Astrocyte of the spinal cord (primary cell): ENCODE results near the gene CNNM2.
"Not testable (repeated sequence)": the region's sequence is repeated elsewhere in the genome, so short reads cannot be mapped to it uniquely, and the experiment has no call there.

Source experiments
- DNase-seq: peaks from one replicate; pipeline ENCODE4 v3.0.0; 2011; ENCODE audit warnings: low read depth, low spot score
- H3K4me3 ChIP-seq: 2 replicates; pipeline ENCODE4 v1.5.1; 2011; ENCODE audit warnings: low read depth, mild to moderate bottlenecking, low read length, moderate library complexity
- CTCF ChIP-seq: IDR thresholded peaks from 2 replicates; pipeline ENCODE4 v1.5.1; 2012; ENCODE audit warnings: low read depth, mild to moderate bottlenecking, low read length, inconsistent platforms
- in situ Hi-C: cut with HindIII; loops from 2 replicates; pipeline ENCODE4 v1.10.0; 2017; ENCODE audit warnings: low sequenced_read_pairs

The CNNM2 gene

GRCh38 chr10:103123282-103124024 is 205.4 kb downstream of the CNNM2 start:
- in situ Hi-C loops = no loop called here
- H3K4me3 ChIP-seq = no peak overlapping the region
- no peak for DNase-seq
- no peak for TF ChIP-seq CTCF

- TF ChIP-seq CTCF = no peak
- DNase-seq = no peak
Measured at GRCh38 chr10:103124420-103125096, 206.5 kb downstream of the CNNM2 start.

GRCh38 chr10:103125323-103126267 is 207.5 kb downstream of the CNNM2 start:
- DNase-seq = peak; percentile 27
- no peak for TF ChIP-seq CTCF
- in situ Hi-C loops = no loop called here
- no peak overlapping the region for H3K4me3 ChIP-seq

More at GRCh38 chr10:103124420-103125096, 206.5 kb downstream of the CNNM2 start:
- H3K4me3 ChIP-seq = no peak overlapping the region
- in situ Hi-C loops = no loop called here

GRCh38 chr10:103127241-103127640 is 209.1 kb downstream of the CNNM2 start:
- in situ Hi-C loops = no loop called here
- DNase-seq = no peak
- no peak for TF ChIP-seq CTCF
- no peak overlapping the region for H3K4me3 ChIP-seq

- H3K4me3 ChIP-seq, DNase-seq, in situ Hi-C loops: not testable (repeated sequence)
Measured at GRCh38 chr10:103130180-103130579, 212.1 kb downstream of the CNNM2 start.

GRCh38 chr10:103130910-103131309 is 212.8 kb downstream of the CNNM2 start:
- H3K4me3 ChIP-seq = no peak overlapping the region
- TF ChIP-seq CTCF = no peak
- DNase-seq = no peak
- in situ Hi-C loops = no loop called here

GRCh38 chr10:103135168-103135567 is 217.1 kb downstream of the CNNM2 start:
- in situ Hi-C loops, DNase-seq, H3K4me3 ChIP-seq: not testable (repeated sequence)
